ENCODE data around the gene CIT.
"Not testable (repeated sequence)": the region's sequence is repeated elsewhere in the genome, so short reads cannot be mapped to it uniquely, and the experiment has no call there.

The CIT gene

GRCh38 chr12:119730381-119730780 lies 146.7 kb downstream of the CIT start:
- no peak for DNase-seq

- no peak for DNase-seq
Observed at GRCh38 chr12:119729871-119730270, 147.2 kb downstream of the CIT start.

GRCh38 chr12:119728444-119728745 lies 148.7 kb downstream of the CIT start:
- DNase-seq, result no peak

- no peak for DNase-seq
Observed at GRCh38 chr12:119727600-119728443, 149.3 kb downstream of the CIT start.

GRCh38 chr12:119725523-119725922 lies 151.6 kb downstream of the CIT start:
- DNase-seq, result no peak

- no peak for DNase-seq
Observed at GRCh38 chr12:119721306-119721705, 155.8 kb downstream of the CIT start.

GRCh38 chr12:119720349-119720748 lies 156.8 kb downstream of the CIT start:
- no peak for DNase-seq

- no peak for DNase-seq
Observed at GRCh38 chr12:119718141-119718540, 159.0 kb downstream of the CIT start.

- DNase-seq, result no peak
Observed at GRCh38 chr12:119715268-119715620, 161.9 kb downstream of the CIT start.

- DNase-seq, result no peak
Observed at GRCh38 chr12:119714614-119715267, 162.4 kb downstream of the CIT start.

- DNase-seq, result no peak
Observed at GRCh38 chr12:119713551-119714031, 163.5 kb downstream of the CIT start.

- DNase-seq, result no peak
Observed at GRCh38 chr12:119712721-119713120, 164.4 kb downstream of the CIT start.

- no peak for DNase-seq
Observed at GRCh38 chr12:119711693-119712092, 165.4 kb downstream of the CIT start.

- DNase-seq, result no peak
Observed at GRCh38 chr12:119710965-119711551, 166.1 kb downstream of the CIT start.

GRCh38 chr12:119710374-119710964 lies 166.7 kb downstream of the CIT start:
- DNase-seq, result no peak

GRCh38 chr12:119706427-119706826 lies 170.7 kb downstream of the CIT start:
- not testable (repeated sequence) for DNase-seq

- no peak for DNase-seq
Observed at GRCh38 chr12:119705182-119705581, 171.9 kb downstream of the CIT start.

GRCh38 chr12:119704065-119704747 lies 172.9 kb downstream of the CIT start:
- no peak for DNase-seq

- DNase-seq, result no peak
Observed at GRCh38 chr12:119700078-119700477, 177.0 kb downstream of the CIT start.

- no peak for DNase-seq
Observed at GRCh38 chr12:119699199-119699760, 177.8 kb downstream of the CIT start.

GRCh38 chr12:119696943-119697342 lies 180.2 kb downstream of the CIT start:
- DNase-seq, result no peak

- no peak for DNase-seq
Observed at GRCh38 chr12:119695034-119695433, 182.1 kb downstream of the CIT start.

- no peak for DNase-seq
Observed at GRCh38 chr12:119694111-119694510, 183.0 kb downstream of the CIT start.

All from CD4-positive, alpha-beta T cell treated with Interleukin-6 for 4 hours (primary cell).